H1 (cell line): ENCODE measurements around the gene WDR64. TPM values are rescaled to one million over a fixed set of nuclear protein-coding genes. Genes with fewer than 3 reads are reported as not detected.

Source experiments
- CBX5 ChIP-seq: fragments of 300-800, 300-1000 bp; sonication (generic); IDR thresholded peaks from 2 replicates; pipeline ENCODE4 v1.7.1; 2016; ENCODE audit warnings: antibody characterized with exemption, low read length, low read depth
- CHD7 ChIP-seq: fragments of 300-600 bp; sonication (generic); IDR thresholded peaks from 2 replicates; pipeline ENCODE4 v1.7.1; 2012; ENCODE audit warnings: low read length, moderate library complexity, mild to moderate bottlenecking, inconsistent platforms; ENCODE audit not compliant: insufficient replicate concordance
- CTCF ChIP-seq, 3 experiments: IDR thresholded peaks; 1 replicate in 2 of 3; 2 replicates in 1 of 3; pipeline versions ENCODE4 v1.5.1 to v1.6.1; 2011; ENCODE audit warnings: low read length in 3 of 3, mild to moderate bottlenecking in 3 of 3, inconsistent platforms in 2 of 3, low read depth in 1 of 3, moderate library complexity in 1 of 3; ENCODE audit not compliant: insufficient read depth in 1 of 3; ENCODE audit errors: control extremely low read depth in 1 of 3
- FOSL1 ChIP-seq: IDR thresholded peaks from 2 replicates; pipeline ENCODE4 v1.6.1; 2011; ENCODE audit warnings: mild to moderate bottlenecking, low read depth, low read length, moderate library complexity; ENCODE audit not compliant: insufficient read depth
- NRF1 ChIP-seq: IDR thresholded peaks from 2 replicates; pipeline ENCODE4 v1.6.1; 2011; ENCODE audit warnings: mild to moderate bottlenecking, low read depth, low read length, improper control_type of control experiment
- POLR2A ChIP-seq, 2 experiments: IDR thresholded peaks; 1 replicate in 1 of 2; 2 replicates in 1 of 2; pipeline ENCODE4 v1.6.1; 2011; ENCODE audit warnings: low read depth in 2 of 2, low read length in 2 of 2, mild to moderate bottlenecking in 2 of 2; ENCODE audit errors: control extremely low read depth in 1 of 2
- POU5F1 ChIP-seq: IDR thresholded peaks from 2 replicates; pipeline ENCODE4 v1.6.1; 2011; ENCODE audit warnings: low read depth, mild to moderate bottlenecking, low read length, moderate library complexity
- RNF2 ChIP-seq: fragments of 200-900, 300-1000 bp; sonication (generic); IDR thresholded peaks from 2 replicates; pipeline ENCODE4 v1.7.1; 2016; ENCODE audit warnings: borderline replicate concordance, low read depth, mild to moderate bottlenecking, antibody characterized with exemption, low read length; ENCODE audit not compliant: poor library complexity, severe bottlenecking; ENCODE audit errors: missing control alignments
- TAF1 ChIP-seq: IDR thresholded peaks from 2 replicates; pipeline ENCODE4 v1.6.1; 2011; ENCODE audit warnings: mild to moderate bottlenecking, low read depth, low read length
- polyA plus RNA-seq, 7 experiments: library from polyadenylated mRNA; depleted of rRNA in 3 of 7; stranded (reverse) in 5 of 7; unstranded in 2 of 7; fragments of >200 nt in 5 of 7; fragments of 200-250 nt in 2 of 7; gene quantifications; 1 replicate in 5 of 7; 2 replicates in 1 of 7; 4 replicates in 1 of 7; pipeline versions ENCODE4 v1.2.1 to v1.2.3, GENCODE V29; 2011 to 2013; ENCODE audit warnings: missing spikeins in 2 of 7, mixed read lengths in 2 of 7
- total RNA-seq: library from RNA; stranded (reverse); fragmentation: NEBNext Ultra II Directional; extraction: Animal tissue kit (Norgen Biotek cat#: 25700); gene quantifications from 2 replicates; pipeline ENCODE4 v1.2.1, GENCODE V29; 2021

The WDR64 gene
- total and polyA plus RNA-seq, 2 of the 8 experiments (the other 6 are each of a cell fraction or from before 2014, with no cell fraction given): 0.02 TPM; not detected in 1

- TF ChIP-seq CHD7: no peak
- no peak for TF ChIP-seq FOSL1
- no peak for TF ChIP-seq POU5F1
- no peak for TF ChIP-seq NRF1
- no peak for TF ChIP-seq RNF2
- no peak for TF ChIP-seq CTCF (IDR thresholded peaks at IDR 0.05; ENCODE audit: control extremely low read depth in 1 of 3, insufficient read depth in 1 of 3, low read depth in 1 of 3, low read length in 3 of 3)
- no peak for TF ChIP-seq POLR2A (IDR thresholded peaks at IDR 0.05; ENCODE audit: control extremely low read depth in 1 of 2, low read depth in 2 of 2, low read length in 2 of 2)
- no peak for TF ChIP-seq CBX5
- no peak for TF ChIP-seq TAF1
Measured at GRCh38 chr1:241837416-241837815, 185.3 kb downstream of the WDR64 start (continued).
